H1 (cell line): ENCODE measurements around the gene PLP2. TPM values are rescaled to one million over a fixed set of nuclear protein-coding genes. Genes with fewer than 3 reads are reported as not detected.

Experiments
- CTCF ChIA-PET: fragments of 300-600 bp; sonication (Branson Sonifier 250); formaldehyde crosslinking; loops from one replicate; lab custom pipeline; 2021; ENCODE audit not compliant: partially characterized antibody; lab: Charles Lee
- POLR2A ChIA-PET: fragments of 300-600 bp; sonication (Branson Sonifier 250); formaldehyde crosslinking; loops from one replicate; lab custom pipeline; 2021; ENCODE audit warnings: inconsistent platforms; ENCODE audit not compliant: partially characterized antibody; lab: Charles Lee
- DNase-seq, 2 experiments: peaks; one replicate each; pipeline versions ENCODE4 v3.0.0 to v3.0.0-alpha.2; 2010 to 2022; ENCODE audit warnings: low spot score in 2 of 2, low read depth in 1 of 2, mixed read lengths in 1 of 2
- FAIRE-seq: peaks from 2 replicates; lab custom pipeline; 2011; peaks lifted over from hg19 to GRCh38; lab: Jason Lieb, UNC
- H2AFZ ChIP-seq: 2 replicates; pipeline ENCODE4 v1.8.1; 2012; ENCODE audit warnings: low read length, inconsistent platforms
- H2AK5ac ChIP-seq: 2 replicates; pipeline ENCODE4 v1.6.1; 2013; ENCODE audit warnings: low read depth, low read length
- H2BK120ac ChIP-seq: replicated peaks from 2 replicates; pipeline ENCODE3; 2013; ENCODE audit warnings: low read depth, low read length, inconsistent platforms
- H2BK12ac ChIP-seq: 2 replicates; pipeline ENCODE4 v1.6.1; 2013; ENCODE audit warnings: low read depth, low read length
- H2BK15ac ChIP-seq: 2 replicates; pipeline ENCODE4 v1.6.1; 2013; ENCODE audit warnings: low read length
- H2BK20ac ChIP-seq: 2 replicates; pipeline ENCODE4 v1.6.1; 2013; ENCODE audit warnings: low read length
- H2BK5ac ChIP-seq: 2 replicates; pipeline ENCODE4 v1.6.1; 2013; ENCODE audit warnings: low read depth, low read length
- H3K14ac ChIP-seq: 2 replicates; pipeline ENCODE4 v1.6.1; 2013; ENCODE audit warnings: inconsistent platforms; ENCODE audit not compliant: insufficient read length
- H3K18ac ChIP-seq: 2 replicates; pipeline ENCODE4 v1.6.1; 2013; ENCODE audit warnings: low read length; ENCODE audit errors: extremely low read depth
- H3K23ac ChIP-seq: 2 replicates; pipeline ENCODE4 v1.6.1; 2013; ENCODE audit warnings: inconsistent platforms; ENCODE audit not compliant: insufficient read length
- H3K23me2 ChIP-seq: 2 replicates; pipeline ENCODE4 v1.6.1; 2013; ENCODE audit warnings: low read depth, low read length
- H3K27ac ChIP-seq: 2 replicates; pipeline ENCODE4 v1.6.1; 2011; ENCODE audit warnings: low read depth, low read length, inconsistent platforms
- H3K27me3 ChIP-seq, 4 experiments: replicated peaks in 1 of 4; 1 replicate in 1 of 4; 2 replicates in 3 of 4; pipeline versions ENCODE4 v1.6.1 to v1.8.1; 2011 to 2013; ENCODE audit warnings: low read length in 3 of 4, mild to moderate bottlenecking in 3 of 4, inconsistent platforms in 2 of 4, mixed read lengths in 2 of 4, moderate library complexity in 1 of 4; ENCODE audit not compliant: control insufficient read depth in 3 of 4, insufficient read depth in 3 of 4; ENCODE audit errors: extremely low read depth in 1 of 4
- H3K36me3 ChIP-seq, 4 experiments: 2 replicates each; pipeline versions ENCODE4 v1.6.1 to v1.8.1; 2011 to 2013; ENCODE audit warnings: mild to moderate bottlenecking in 4 of 4, low read length in 3 of 4, moderate library complexity in 2 of 4, control low read depth in 1 of 4, inconsistent platforms in 1 of 4; ENCODE audit not compliant: insufficient read depth in 4 of 4, control insufficient read depth in 2 of 4
- H3K4ac ChIP-seq: replicated peaks from 2 replicates; pipeline ENCODE3; 2013; ENCODE audit warnings: low read length, low read depth, mixed read lengths, inconsistent platforms; ENCODE audit not compliant: insufficient read length
- H3K4me1 ChIP-seq, 4 experiments: replicated peaks in 1 of 4; 1 replicate in 1 of 4; 2 replicates in 3 of 4; pipeline versions ENCODE4 v1.6.1 to v1.8.1; 2011 to 2013; ENCODE audit warnings: low read length in 3 of 4, inconsistent platforms in 2 of 4, mixed read lengths in 1 of 4; ENCODE audit not compliant: insufficient read depth in 4 of 4, control insufficient read depth in 3 of 4
- H3K4me2 ChIP-seq, 2 experiments: 2 replicates each; pipeline versions ENCODE4 v1.6.1 to v1.8.1; 2011 to 2013; ENCODE audit warnings: low read depth in 2 of 2, low read length in 2 of 2, control low read depth in 1 of 2, inconsistent platforms in 1 of 2, mild to moderate bottlenecking in 1 of 2; ENCODE audit not compliant: insufficient read depth in 1 of 2
- H3K4me3 ChIP-seq, 4 experiments: fragments of 200-600, 300-600 bp in 1 of 4; sonication (generic), shearing (Covaris generic), sonication (Bioruptor Twin) in 1 of 4; 2 replicates each; pipeline versions ENCODE4 v1.5.1 to v1.8.1; 2011 to 2016; ENCODE audit warnings: low read length in 4 of 4, low read depth in 3 of 4, control low read depth in 2 of 4, inconsistent platforms in 2 of 4, mild to moderate bottlenecking in 2 of 4, mixed read lengths in 1 of 4, moderate library complexity in 1 of 4; ENCODE audit not compliant: insufficient read depth in 2 of 4; ENCODE audit errors: extremely low read depth in 1 of 4
- H3K56ac ChIP-seq: replicated peaks from 2 replicates; pipeline ENCODE3; 2013; ENCODE audit warnings: low read depth, mild to moderate bottlenecking, mixed read lengths, low read length, inconsistent platforms; ENCODE audit not compliant: insufficient read length
- H3K79me1 ChIP-seq: 2 replicates; pipeline ENCODE4 v1.6.1; 2013; ENCODE audit warnings: low read depth, low read length, control low read depth
- H3K79me2 ChIP-seq, 2 experiments: 2 replicates each; pipeline versions ENCODE4 v1.6.1 to v1.8.1; 2012 to 2013; ENCODE audit warnings: low read length in 2 of 2, mild to moderate bottlenecking in 2 of 2, inconsistent platforms in 1 of 2; ENCODE audit not compliant: insufficient read depth in 2 of 2, control insufficient read depth in 1 of 2
- H3K9ac ChIP-seq, 4 experiments: replicated peaks in 1 of 4; 1 replicate in 1 of 4; 2 replicates in 3 of 4; pipeline versions ENCODE4 v1.6.1 to v1.8.1; 2011 to 2013; ENCODE audit warnings: low read depth in 3 of 4, low read length in 3 of 4, control low read depth in 2 of 4, mild to moderate bottlenecking in 2 of 4, moderate library complexity in 2 of 4, inconsistent platforms in 1 of 4; ENCODE audit errors: extremely low read depth in 1 of 4
- H3K9me3 ChIP-seq, 2 experiments: 2 replicates each; pipeline versions ENCODE4 v1.6.1 to v1.8.1; 2012 to 2013; ENCODE audit warnings: mild to moderate bottlenecking in 2 of 2, moderate library complexity in 2 of 2, control low read depth in 1 of 2, inconsistent platforms in 1 of 2, low read depth in 1 of 2, low read length in 1 of 2, mixed read lengths in 1 of 2; ENCODE audit not compliant: insufficient read depth in 2 of 2
- H4K20me1 ChIP-seq, 2 experiments: replicated peaks in 1 of 2; 2 replicates each; pipeline versions ENCODE3 to v1.8.1; 2011 to 2013; ENCODE audit warnings: inconsistent platforms in 2 of 2, low read length in 2 of 2, mild to moderate bottlenecking in 1 of 2; ENCODE audit not compliant: insufficient read depth in 2 of 2, control insufficient read depth in 1 of 2
- H4K5ac ChIP-seq: 2 replicates; pipeline ENCODE4 v1.6.1; 2013; ENCODE audit warnings: low read length, low read depth, mixed read lengths, inconsistent platforms; ENCODE audit not compliant: insufficient read length
- H4K8ac ChIP-seq: 2 replicates; pipeline ENCODE4 v1.8.0; 2013; ENCODE audit warnings: mild to moderate bottlenecking, moderate library complexity, low read length, inconsistent platforms; ENCODE audit not compliant: insufficient read depth; ENCODE audit errors: extremely low read depth
- H4K91ac ChIP-seq: replicated peaks from 2 replicates; pipeline ENCODE3; 2013; ENCODE audit warnings: low read length, mixed read lengths, inconsistent platforms; ENCODE audit not compliant: insufficient read length
- KDM4A ChIP-seq: IDR thresholded peaks from one replicate; pipeline ENCODE4 v1.7.1; 2012; ENCODE audit warnings: low read depth, mild to moderate bottlenecking, moderate library complexity, low read length, inconsistent platforms; ENCODE audit not compliant: severe bottlenecking
- TEAD4 ChIP-seq: IDR thresholded peaks from 2 replicates; pipeline ENCODE4 v1.6.1; 2012; ENCODE audit warnings: low read depth, low read length, inconsistent platforms, mixed read lengths
- WGBS, 2 experiments: shearing (Covaris generic) in 1 of 2; methylation state at CpG; one replicate each; pipeline versions ENCODE4 v1.1.6 to v1.1.7; 2013 to 2015; ENCODE audit warnings: low lambda C conversion rate in 2 of 2, mixed read lengths in 2 of 2, inconsistent platforms in 1 of 2, low coverage in 1 of 2, missing lambda C conversion rate in 1 of 2; ENCODE audit not compliant: insufficient replicate concordance in 2 of 2, insufficient coverage in 1 of 2, insufficient read length in 1 of 2; ENCODE audit errors: extremely low coverage in 1 of 2, missing lambda C conversion rate in 1 of 2; 5-methylcytosine and 5-hydroxymethylcytosine counted together
- long read RNA-seq, 2 experiments: library from RNA in 1 of 2; library from capped mRNA in 1 of 2; stranded (forward); transcript quantifications; one replicate each; pipeline ENCODE4 v2.0.0, GENCODE V29; 2021; ENCODE audit warnings: inconsistent platforms in 1 of 2
- polyA minus RNA-seq, 3 experiments: library from RNA; depleted of rRNA, polyadenylated mRNA; stranded (reverse); fragments of >200 nt; gene quantifications; 1 replicate in 2 of 3; 2 replicates in 1 of 3; pipeline ENCODE4 v1.2.3, GENCODE V29; 2011
- polyA plus RNA-seq, 7 experiments: library from polyadenylated mRNA; depleted of rRNA in 3 of 7; stranded (reverse) in 5 of 7; unstranded in 2 of 7; fragments of >200 nt in 5 of 7; fragments of 200-250 nt in 2 of 7; gene quantifications; 1 replicate in 5 of 7; 2 replicates in 1 of 7; 4 replicates in 1 of 7; pipeline versions ENCODE4 v1.2.1 to v1.2.3, GENCODE V29; 2011 to 2013; ENCODE audit warnings: missing spikeins in 2 of 7, mixed read lengths in 2 of 7
- total RNA-seq: library from RNA; stranded (reverse); fragmentation: NEBNext Ultra II Directional; extraction: Animal tissue kit (Norgen Biotek cat#: 25700); gene quantifications from 2 replicates; pipeline ENCODE4 v1.2.1, GENCODE V29; 2021

Gene PLP2
- 9.0 and 10.3 TPM in 2 replicates for total RNA-seq
- 23.4 and 25.6 TPM in 2 replicates for polyA plus RNA-seq (2011; rRNA removed)
- 14.0 TPM for polyA plus RNA-seq (2011; cell fraction: cytosol; rRNA removed)
- polyA plus RNA-seq (2011; cell fraction: nucleus; rRNA removed): 8.6 TPM
- polyA plus RNA-seq (2012, experiment 1 of 2): 14.3 to 18.4 TPM (median 15.5 TPM) in 4 replicates
- 16.9 TPM for polyA plus RNA-seq (2012, experiment 2 of 2)
- 31.9 TPM for polyA plus RNA-seq (2013, experiment 1 of 2)
- 39.0 TPM for polyA plus RNA-seq (2013, experiment 2 of 2)
- polyA minus RNA-seq (2011; rRNA and poly(A)+ RNA removed): 7.6 and 10.2 TPM in 2 replicates
- polyA minus RNA-seq (2011; cell fraction: cytosol; rRNA and poly(A)+ RNA removed): 8.1 TPM
- polyA minus RNA-seq (2011; cell fraction: nucleus; rRNA and poly(A)+ RNA removed): 2.0 TPM
- long read RNA-seq, experiment 1, transcript PLP2-202 (5 exons, 1,079 nt): major isoform, 12 of 16 reads
- long read RNA-seq, experiment 1, partial matches to known transcripts: 1 of 16 reads
- long read RNA-seq, experiment 1, other reads (novel, unspliced or antisense): 3 of 16 reads
- long read RNA-seq, experiment 2, transcript PLP2-202 (5 exons, 1,079 nt): major isoform, 16 of 16 reads
- long read RNA-seq, experiment 2, partial matches to known transcripts: 0 of 16 reads
- long read RNA-seq, experiment 2, other reads (novel, unspliced or antisense): 0 of 16 reads

- TF ChIP-seq KDM4A: peak; percentile 55
- TF ChIP-seq TEAD4: no peak
- Histone ChIP-seq H3K4ac (no peak within 1 kb of the TSS), H3K18ac (no peak within 1 kb of the TSS; the same call in none of the 2 replicates), H2BK120ac (no peak within 1 kb of the TSS), H4K91ac (no peak within 1 kb of the TSS), H2AK5ac (no peak within 1 kb of the TSS), H4K20me1 (peaks cover 0 to 2% of the 10 kb centered on the region in 2 experiments), H3K23ac (no peak within 1 kb of the TSS), H2BK20ac (no peak within 1 kb of the TSS), H3K56ac (no peak within 1 kb of the TSS), H2BK5ac (no peak within 1 kb of the TSS), H3K23me2 (peaks cover 8% of the 10 kb centered on the region; the same call in 1 of the 2 replicates), H3K9ac (peak within 1 kb of the TSS in 1 of 4 experiments; percentile 30; a peak in 1 of 7 replicates), H3K4me1 (peaks cover 0 to 6% (median 3%) of the 10 kb centered on the region in 4 experiments; a peak in 4 of 7 replicates), H3K4me3 (peak within 1 kb of the TSS; percentile 42 to 66 (median 46)), H3K79me2 (no peaks in the 10 kb centered on the region), H2BK12ac (no peak within 1 kb of the TSS), H4K8ac (no peak within 1 kb of the TSS), H3K79me1 (no peaks in the 10 kb centered on the region), H3K4me2 (peak within 1 kb of the TSS; percentile 71 to 82), H3K36me3 (peaks cover 0 to 4% (median 0%) of the 10 kb centered on the region in 4 experiments; a peak in 3 of 8 replicates), H3K27me3 (peaks cover 0 to 8% (median 5%) of the 10 kb centered on the region in 4 experiments; a peak in 5 of 7 replicates), H3K14ac (no peak within 1 kb of the TSS), H2AFZ (no peak within 1 kb of the TSS; the same call in 1 of the 2 replicates), H3K27ac (no peak within 1 kb of the TSS), H3K9me3 (no peaks in the 10 kb centered on the region), H4K5ac (no peak within 1 kb of the TSS), H2BK15ac (no peak within 1 kb of the TSS)
- POLR2A ChIA-PET: interaction anchor here (0.9 to 1.5 kb wide), 3 partner anchors 10 to 19 kb away, joined by 3 to 4 read pairs (median 3); no protein-coding TSS in a partner anchor
- CTCF ChIA-PET: no interaction called here
- FAIRE-seq (no peak), DNase-seq (peak in 1 of 2 experiments; percentile 48)
- WGBS, 2 experiments: 3% methylated on average over 19 of the region's 46 CpGs; no CpG with 5 or more reads in 1 of the 2 experiments
Observed at GRCh38 chrX:49171752-49172279, at the start of gene PLP2. TSS of gene PLP2 (plus strand) at chrX:49171898. CDS start at chrX:49172001, 103 bp downstream.
